GM18519 (cell line): ENCODE data around the gene GJB3.
"Not testable (repeated sequence)": the region's sequence is repeated elsewhere in the genome, so short reads cannot be mapped to it uniquely, and the experiment has no call there.

Source experiments
- ATAC-seq: cut with Tn5 transposase; IDR thresholded peaks from one replicate; pipeline ENCODE4 v1.9.1; 2021; ENCODE audit warnings: mild to moderate bottlenecking, moderate library complexity; ENCODE audit not compliant: unreplicated experiment, low FRiP score

The GJB3 gene

DNA sequence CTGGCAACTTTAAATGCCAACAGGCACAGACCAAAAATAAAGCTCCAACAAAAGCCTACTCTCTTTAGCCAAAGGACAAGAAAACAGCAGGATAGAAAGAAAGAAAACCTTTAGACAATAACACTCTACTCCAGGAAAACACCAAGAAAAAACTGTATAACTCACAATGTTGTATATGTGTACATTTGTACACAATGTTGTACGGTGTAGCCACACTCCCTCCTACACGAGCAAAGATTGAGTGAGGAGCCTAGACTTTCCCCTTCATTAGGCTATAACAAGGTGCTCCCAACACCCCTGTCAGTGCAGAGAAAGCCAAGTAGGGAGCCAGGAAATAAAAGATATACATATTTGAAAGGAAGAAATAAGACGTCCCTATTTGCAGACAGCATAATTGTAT is 35.8 kb downstream of the GJB3 start:
- ATAC-seq = no peak

DNA sequence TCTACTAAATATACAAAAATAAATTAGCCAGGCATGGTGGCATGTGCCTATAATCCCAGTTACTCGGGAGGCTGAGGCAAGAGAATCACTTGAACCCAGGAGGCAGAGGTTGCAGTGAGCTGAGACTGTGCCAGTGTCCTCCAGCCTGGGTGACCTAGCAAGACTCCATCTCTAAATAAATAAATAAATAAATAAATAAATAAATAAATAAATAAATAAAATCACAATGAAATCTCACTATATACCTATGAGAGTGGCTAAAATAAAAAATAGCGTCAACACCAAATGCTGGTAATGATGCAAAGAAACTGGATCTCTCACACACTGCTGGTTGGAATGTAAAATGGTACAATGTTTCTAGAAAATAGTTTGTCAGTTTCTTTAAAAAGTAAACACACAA is 37.8 kb downstream of the GJB3 start:
- ATAC-seq = not testable (repeated sequence)

DNA sequence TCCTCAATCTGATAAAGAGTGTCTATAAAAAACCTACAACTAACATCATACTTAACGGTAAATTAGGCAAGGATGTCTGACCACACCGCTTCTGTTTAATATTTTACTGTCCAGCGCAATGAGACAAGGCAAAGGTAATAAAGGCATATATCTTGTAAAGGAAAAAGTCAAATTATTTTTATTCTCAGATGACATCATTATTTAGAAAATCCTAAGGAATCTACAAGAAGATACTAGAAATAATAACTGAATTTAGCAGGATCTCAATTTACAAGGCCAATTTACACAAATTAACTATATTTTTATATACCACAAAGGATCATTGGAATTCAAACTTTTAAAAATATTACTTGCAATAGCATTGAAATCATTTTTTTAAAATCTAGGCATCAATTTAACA is 41.2 kb downstream of the GJB3 start:
- no peak for ATAC-seq

DNA sequence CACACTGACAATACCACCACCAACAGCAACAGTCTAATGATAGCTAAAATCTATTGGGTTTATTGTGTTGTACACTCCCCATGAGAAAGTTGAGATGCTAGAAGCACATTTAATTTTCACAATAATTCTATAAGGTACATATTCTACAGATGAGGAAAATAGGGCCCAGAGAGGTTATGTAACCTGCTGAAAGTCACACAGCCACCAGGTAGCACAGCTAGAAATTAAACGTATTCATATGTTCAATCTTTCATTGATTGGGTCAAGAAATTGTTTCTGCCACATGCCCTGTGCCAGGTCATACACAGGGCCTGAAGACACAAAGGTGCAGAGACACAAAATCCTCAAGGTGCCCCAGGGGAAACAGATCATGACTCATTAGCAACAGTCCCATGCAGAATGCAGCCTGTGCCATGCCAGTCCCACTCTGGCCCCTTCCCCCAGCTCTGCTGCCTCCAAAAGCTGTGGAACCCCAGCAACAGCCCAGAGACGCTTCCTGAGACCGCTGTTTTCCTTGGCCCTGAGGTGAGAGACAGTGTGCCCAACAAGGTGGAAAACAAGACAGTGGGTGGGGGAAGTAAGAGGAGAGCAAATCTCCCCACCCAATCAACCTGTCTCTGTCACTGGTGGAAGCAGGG is 43.9 kb downstream of the GJB3 start:
- ATAC-seq = no peak

DNA sequence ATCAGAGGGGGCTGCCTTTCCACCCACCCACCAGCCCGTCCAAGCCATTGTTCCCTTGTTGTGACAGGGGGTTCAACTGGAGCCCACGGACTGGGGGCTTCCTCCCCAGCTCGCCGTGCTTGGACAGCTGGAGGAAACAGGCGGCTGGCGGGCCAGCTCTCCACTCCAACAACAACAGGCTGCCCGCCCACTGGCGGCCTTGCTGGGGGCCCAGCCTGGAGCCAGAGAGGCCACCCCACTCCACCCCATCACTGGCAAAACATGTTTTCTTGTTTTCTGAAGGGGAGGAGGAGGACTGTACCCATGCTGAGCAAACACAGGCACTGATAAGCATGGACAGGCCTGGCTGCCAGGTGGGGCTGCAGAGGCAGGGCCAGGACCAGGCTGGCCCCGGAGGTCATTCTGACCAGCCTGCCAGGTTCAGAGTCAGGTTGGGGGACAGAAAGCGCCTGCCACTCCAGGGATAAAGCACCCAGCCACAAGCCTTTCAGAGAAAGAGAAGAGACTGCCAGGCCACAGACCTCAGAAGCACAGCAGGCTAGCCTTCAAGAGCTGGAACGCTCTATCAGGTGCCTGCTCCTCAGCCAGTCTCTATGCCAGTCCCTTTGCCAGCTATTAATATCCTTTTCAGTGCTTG is 44.6 kb downstream of the GJB3 start:
- no peak for ATAC-seq

DNA sequence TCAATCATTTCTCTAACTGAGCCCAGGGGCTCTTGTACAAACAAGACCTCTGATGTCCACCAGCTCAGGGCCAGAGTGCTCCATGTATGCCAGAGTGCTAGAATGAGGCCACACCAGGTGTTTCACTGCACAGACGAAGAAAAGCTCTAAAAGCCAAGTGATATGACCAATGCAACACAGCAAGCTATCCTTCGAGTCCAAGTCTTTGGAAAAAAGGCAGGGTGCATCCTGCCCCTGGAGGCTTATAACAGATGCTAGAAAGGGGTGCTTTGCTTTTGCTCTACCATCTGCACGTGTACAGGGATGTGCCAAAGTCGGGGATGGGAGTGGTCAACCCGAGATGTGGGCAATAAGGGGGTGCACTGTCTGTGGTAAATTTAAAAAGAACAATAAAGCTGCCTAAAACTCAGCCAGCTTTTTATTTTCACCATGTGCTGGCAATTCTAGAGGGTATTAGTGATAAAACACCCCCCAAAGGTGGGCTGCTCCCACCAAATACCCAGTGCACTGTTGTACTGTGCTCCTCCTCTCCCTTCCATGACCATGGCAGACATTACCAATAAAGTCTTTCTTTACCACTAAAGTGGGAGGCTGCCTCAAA is 46.4 kb downstream of the GJB3 start:
- no peak for ATAC-seq

DNA sequence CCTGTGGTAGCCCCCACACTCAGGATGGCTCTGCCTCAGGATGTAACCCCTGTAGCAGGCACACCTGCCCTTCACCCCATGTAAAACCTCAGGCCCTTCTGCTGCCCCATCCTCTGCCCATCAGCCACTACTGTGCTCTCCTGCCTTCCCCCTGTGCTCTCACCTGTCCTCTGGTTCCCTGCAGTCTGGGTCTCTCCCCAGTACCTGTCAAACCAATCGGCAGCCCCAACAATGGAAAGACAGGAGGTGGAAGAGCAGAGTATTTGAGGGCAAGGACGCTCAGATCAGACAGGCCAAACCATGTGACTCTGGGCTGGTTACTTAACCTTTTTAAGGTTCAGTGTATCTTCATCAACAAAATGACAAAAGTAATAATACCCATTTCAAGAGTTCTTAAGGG is 47.6 kb downstream of the GJB3 start:
- ATAC-seq = no peak

DNA sequence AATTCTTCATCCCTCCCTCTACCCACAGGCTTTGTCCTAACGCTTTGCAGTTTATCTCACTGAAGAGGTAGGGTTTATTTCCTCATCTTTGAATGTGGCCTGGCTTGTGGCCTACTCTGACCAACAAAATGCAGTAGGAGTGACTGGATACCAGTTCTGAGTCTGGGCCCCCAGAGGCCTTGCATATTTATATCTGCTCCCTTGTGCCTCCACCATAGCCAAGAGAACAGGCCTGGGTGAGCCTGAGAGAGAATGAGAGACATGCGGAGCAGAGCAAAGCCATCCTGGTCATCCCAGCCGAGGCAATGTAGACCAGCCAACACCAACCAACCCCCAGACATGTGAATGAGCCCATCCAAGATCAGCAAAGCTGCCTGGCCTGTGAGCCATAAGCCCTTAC is 48.2 kb downstream of the GJB3 start:
- ATAC-seq = no peak

DNA sequence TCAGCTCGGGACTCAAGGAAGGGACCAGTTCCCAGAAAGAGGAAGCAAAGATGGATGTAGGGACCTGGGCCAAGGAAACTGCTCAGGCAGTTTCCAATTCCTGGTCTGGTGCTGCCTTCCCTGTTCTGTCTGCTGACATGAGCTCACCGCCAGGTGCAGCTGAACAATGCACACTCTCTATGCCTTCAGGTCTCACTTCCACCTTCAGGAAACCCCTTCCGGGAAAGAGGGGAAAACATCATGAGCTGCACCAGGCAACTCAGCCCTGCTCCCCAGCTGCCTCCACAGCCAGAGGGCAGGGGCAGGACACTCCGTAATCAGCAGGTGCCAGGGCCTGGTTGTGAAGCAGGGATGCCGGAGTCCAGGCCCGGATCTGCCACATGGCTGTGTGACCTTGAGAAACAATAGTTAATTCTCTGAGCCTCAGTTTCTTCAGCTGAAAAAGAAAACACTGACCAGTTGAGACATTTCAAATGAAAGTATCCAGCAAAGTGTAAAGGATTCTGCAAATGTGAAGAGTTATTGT is 50.8 kb downstream of the GJB3 start:
- ATAC-seq = no peak

DNA sequence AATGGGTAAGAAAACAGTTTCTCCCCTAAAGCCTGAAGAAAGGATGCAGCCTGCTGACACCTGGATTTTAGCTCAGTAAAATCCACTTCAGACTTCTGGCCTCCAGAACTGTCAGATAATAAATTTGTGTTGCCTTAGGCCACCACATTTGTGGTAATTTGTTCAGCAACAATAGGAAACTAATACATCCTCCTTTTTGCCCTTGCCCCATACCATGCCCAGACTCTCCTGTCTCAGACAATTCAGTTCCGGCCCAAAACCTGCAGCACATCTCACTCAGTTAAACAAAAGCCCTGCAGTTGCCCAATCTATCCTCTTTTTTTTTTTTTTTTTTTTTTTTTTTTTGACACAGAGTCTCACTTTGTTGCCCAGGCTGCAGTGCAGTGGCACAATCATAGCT is 52.7 kb downstream of the GJB3 start:
- no peak for ATAC-seq
